Fibroblast of lung (primary cell): ENCODE results near the gene ZNF669. TPM values are rescaled to one million over a fixed set of nuclear protein-coding genes. Genes with fewer than 3 reads are reported as not detected.
"Not testable (repeated sequence)": the region's sequence is repeated elsewhere in the genome, so short reads cannot be mapped to it uniquely, and the experiment has no call there.

Experiments used
- DNase-seq, 2 donors: peaks; one replicate each; pipeline versions ENCODE4 v3.0.0 to v3.0.0-alpha.2; 2010; ENCODE audit warnings: low read depth in 2 of 2
- H2AFZ ChIP-seq: 2 replicates; pipeline ENCODE4 v1.5.1; 2012; ENCODE audit warnings: low read length, control low read depth, inconsistent platforms
- H3K27ac ChIP-seq: 2 replicates; pipeline ENCODE4 v1.5.1; 2011; ENCODE audit warnings: low read length, control low read depth; ENCODE audit not compliant: insufficient read depth
- H3K27me3 ChIP-seq: 2 replicates; pipeline ENCODE4 v1.5.1; 2011; ENCODE audit warnings: mild to moderate bottlenecking, low read length; ENCODE audit not compliant: control insufficient read depth, insufficient read depth
- H3K36me3 ChIP-seq: 2 replicates; pipeline ENCODE4 v1.5.1; 2011; ENCODE audit warnings: low read length; ENCODE audit not compliant: control insufficient read depth, insufficient read depth
- H3K4me1 ChIP-seq: 2 replicates; pipeline ENCODE4 v1.5.1; 2011; ENCODE audit warnings: low read length; ENCODE audit not compliant: control insufficient read depth, insufficient read depth; ENCODE audit errors: extremely low read depth
- H3K4me2 ChIP-seq: 2 replicates; pipeline ENCODE4 v1.5.1; 2011; ENCODE audit warnings: low read length, control low read depth; ENCODE audit not compliant: insufficient read depth; ENCODE audit errors: extremely low read depth
- H3K4me3 ChIP-seq, 4 experiments: fragments of 200-600 bp in 1 of 4; sonication (generic) in 1 of 4; replicated peaks in 1 of 4; 2 replicates each; pipeline ENCODE4 v1.5.1; 2011 to 2016; ENCODE audit warnings: low read length in 4 of 4, low read depth in 3 of 4, mild to moderate bottlenecking in 3 of 4, control low read depth in 2 of 4, inconsistent platforms in 1 of 4, mixed read lengths in 1 of 4; ENCODE audit not compliant: insufficient read depth in 1 of 4; ENCODE audit errors: control extremely low read depth in 1 of 4
- H3K79me2 ChIP-seq: 2 replicates; pipeline ENCODE4 v1.5.1; 2012; ENCODE audit warnings: mild to moderate bottlenecking, low read length, inconsistent platforms; ENCODE audit not compliant: control insufficient read depth, insufficient read depth
- H3K9ac ChIP-seq: 2 replicates; pipeline ENCODE4 v1.5.1; 2011; ENCODE audit warnings: mild to moderate bottlenecking, low read length, control low read depth; ENCODE audit not compliant: insufficient read depth
- H3K9me3 ChIP-seq: 2 replicates; pipeline ENCODE4 v1.5.1; 2012; ENCODE audit warnings: low read depth, low read length; ENCODE audit not compliant: control insufficient read depth, insufficient read depth
- H4K20me1 ChIP-seq: 2 replicates; pipeline ENCODE4 v1.5.1; 2011; ENCODE audit warnings: low read length; ENCODE audit not compliant: control insufficient read depth, insufficient read depth; ENCODE audit errors: extremely low read depth
- CTCF ChIP-seq, 2 donors: IDR thresholded peaks in 1 of 2; conservative IDR thresholded peaks in 1 of 2; 1 replicate in 1 of 2; 2 replicates in 1 of 2; pipeline ENCODE4 v1.5.1; 2011 to 2012; ENCODE audit warnings: low read length in 2 of 2, control low read depth in 1 of 2, inconsistent platforms in 1 of 2, low read depth in 1 of 2, mild to moderate bottlenecking in 1 of 2
- EZH2 ChIP-seq: IDR thresholded peaks from 2 replicates; pipeline ENCODE4 v1.5.1; 2012; ENCODE audit warnings: low read length, control low read depth, mild to moderate bottlenecking; ENCODE audit errors: missing control alignments
- polyA plus RNA-seq, 2 donors: library from polyadenylated mRNA; depleted of rRNA in 1 of 2; stranded (reverse) in 1 of 2; unstranded in 1 of 2; fragments of >200 nt; gene quantifications; 2 replicates each; pipeline ENCODE4 v1.2.1, GENCODE V29; 2011 to 2012; ENCODE audit warnings: missing spikeins in 1 of 2
- total RNA-seq: library from RNA; depleted of rRNA; stranded (reverse); fragments of >200 nt; gene quantifications from 2 replicates; pipeline ENCODE4 v1.2.1, GENCODE V29; 2014

Gene ZNF669
- total and polyA plus RNA-seq, 2 donors (not counting 1 experiment from before 2014, with no cell fraction given): 7.0 to 10.2 TPM

GRCh38 chr1:247121382-247121781 is 17.2 kb upstream of the ZNF669 start:
- Histone ChIP-seq H3K79me2 (no peaks in the 10 kb centered on the region), H3K9me3 (no peaks in the 10 kb centered on the region), H4K20me1 (no peaks in the 10 kb centered on the region), H3K4me1 (no peaks in the 10 kb centered on the region), H3K9ac (no peak overlapping the region), H3K36me3 (no peaks in the 10 kb centered on the region), H3K27me3 (no peaks in the 10 kb centered on the region), H3K4me2 (no peak overlapping the region), H3K27ac (no peak overlapping the region), H3K4me3 (no peak overlapping the region), H2AFZ (no peak overlapping the region)
- TF ChIP-seq CTCF (conservative IDR thresholded peaks at IDR 0.05 in 1 of 2, IDR thresholded peaks at IDR 0.05 in 1 of 2; ENCODE audit: low read depth in 1 of 2, low read length in 2 of 2): no peak
- TF ChIP-seq EZH2: no peak
- DNase-seq: no peak

- H3K4me1 ChIP-seq, DNase-seq, H3K4me3 ChIP-seq, H3K27ac ChIP-seq, H3K9me3 ChIP-seq, H4K20me1 ChIP-seq, H2AFZ ChIP-seq, H3K27me3 ChIP-seq, H3K79me2 ChIP-seq, H3K4me2 ChIP-seq, H3K36me3 ChIP-seq, H3K9ac ChIP-seq: not testable (repeated sequence)
Measured at GRCh38 chr1:247120408-247120668, 16.2 kb upstream of the ZNF669 start.

GRCh38 chr1:247119600-247120407 is 15.6 kb upstream of the ZNF669 start:
- Histone ChIP-seq H2AFZ (no peak overlapping the region), H3K4me3 (no peak overlapping the region), H3K9me3 (no peaks in the 10 kb centered on the region), H3K4me2 (no peak overlapping the region), H3K9ac (no peak overlapping the region), H3K79me2 (no peaks in the 10 kb centered on the region), H4K20me1 (no peaks in the 10 kb centered on the region), H3K27ac (no peak overlapping the region), H3K4me1 (no peaks in the 10 kb centered on the region), H3K27me3 (no peaks in the 10 kb centered on the region), H3K36me3 (no peaks in the 10 kb centered on the region)
- no peak for DNase-seq
- TF ChIP-seq CTCF (conservative IDR thresholded peaks at IDR 0.05 in 1 of 2, IDR thresholded peaks at IDR 0.05 in 1 of 2; ENCODE audit: low read depth in 1 of 2, low read length in 2 of 2) (no peak), EZH2 (no peak)
